Hepatic stellate cell (primary cell): ENCODE results near the gene MEX3A.
"Not testable (repeated sequence)": the region's sequence is repeated elsewhere in the genome, so short reads cannot be mapped to it uniquely, and the experiment has no call there.

ENCODE experiments used
- DNase-seq: peaks from one replicate; pipeline ENCODE4 v3.0.0; 2011; ENCODE audit warnings: low spot score

Gene MEX3A

GRCh38 chr1:156078728-156079127 is 3.5 kb downstream of the MEX3A start:
- no peak for DNase-seq

DNA sequence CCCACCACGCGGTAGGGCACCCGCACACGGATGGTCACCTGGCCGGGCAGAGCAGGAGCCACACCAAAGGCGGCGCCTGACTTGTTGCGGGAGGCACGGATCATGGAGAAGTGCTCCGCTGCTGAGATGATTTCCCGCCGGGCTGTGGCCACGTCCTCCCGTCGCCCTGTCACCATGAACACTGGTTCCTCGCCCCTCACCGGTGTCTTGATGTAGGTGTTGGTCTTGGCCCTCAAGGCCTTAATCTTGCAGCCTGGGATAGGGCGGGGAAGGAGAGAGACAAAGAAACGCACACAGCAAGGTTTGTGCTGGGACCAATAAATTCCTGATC is 4.9 kb downstream of the MEX3A start:
- no peak for DNase-seq

GRCh38 chr1:156076609-156077429 is 5.4 kb downstream of the MEX3A start:
- no peak for DNase-seq

DNA sequence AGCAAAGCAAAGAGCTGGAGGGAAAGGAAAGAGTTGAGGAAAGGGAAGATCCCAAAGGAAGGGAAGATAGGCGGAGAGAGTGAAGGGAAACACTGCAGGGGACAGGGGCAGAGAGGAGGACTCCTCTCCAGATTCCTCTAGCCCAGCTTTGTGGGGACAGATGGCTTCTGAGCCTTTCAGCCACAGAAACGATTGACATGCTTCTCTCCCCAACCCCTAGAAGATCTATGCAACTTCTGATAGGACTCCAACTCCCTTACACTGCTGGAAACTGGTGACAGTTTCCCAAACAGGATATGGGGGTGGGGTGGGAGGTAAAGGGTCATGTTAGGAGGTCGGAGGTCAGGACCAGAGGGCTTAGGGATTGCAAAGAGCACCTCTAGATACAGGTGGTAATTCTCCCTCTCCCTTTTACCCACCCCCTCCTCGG is 6.5 kb downstream of the MEX3A start:
- no peak for DNase-seq

GRCh38 chr1:156075162-156075561 is 7.1 kb downstream of the MEX3A start:
- no peak for DNase-seq

DNA sequence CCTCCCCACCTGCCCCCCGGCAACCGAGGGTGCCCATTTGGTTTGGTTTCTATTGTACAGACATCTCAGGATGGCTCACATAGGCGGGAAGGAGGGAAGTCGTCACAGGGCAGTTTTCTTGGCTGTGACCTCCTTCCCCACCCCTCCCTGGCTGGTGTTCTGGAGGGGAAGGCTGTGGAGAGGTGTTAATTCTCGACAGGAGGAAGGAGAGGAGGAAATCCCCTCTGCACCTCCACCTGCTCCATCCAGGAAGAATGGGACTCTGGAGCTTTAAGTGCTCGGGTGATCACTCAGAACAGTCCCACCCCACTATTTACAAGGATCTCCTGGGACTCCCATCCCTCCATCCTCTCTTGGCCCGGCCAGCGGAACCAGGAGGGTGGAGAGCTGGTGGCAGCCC is 7.6 kb downstream of the MEX3A start:
- DNase-seq: no peak

GRCh38 chr1:156073740-156074139 is 8.5 kb downstream of the MEX3A start:
- no peak for DNase-seq

- DNase-seq: no peak
Measured at GRCh38 chr1:156073110-156073687, 9.1 kb downstream of the MEX3A start.

GRCh38 chr1:156072251-156072650 is 10.0 kb downstream of the MEX3A start:
- no peak for DNase-seq

DNA sequence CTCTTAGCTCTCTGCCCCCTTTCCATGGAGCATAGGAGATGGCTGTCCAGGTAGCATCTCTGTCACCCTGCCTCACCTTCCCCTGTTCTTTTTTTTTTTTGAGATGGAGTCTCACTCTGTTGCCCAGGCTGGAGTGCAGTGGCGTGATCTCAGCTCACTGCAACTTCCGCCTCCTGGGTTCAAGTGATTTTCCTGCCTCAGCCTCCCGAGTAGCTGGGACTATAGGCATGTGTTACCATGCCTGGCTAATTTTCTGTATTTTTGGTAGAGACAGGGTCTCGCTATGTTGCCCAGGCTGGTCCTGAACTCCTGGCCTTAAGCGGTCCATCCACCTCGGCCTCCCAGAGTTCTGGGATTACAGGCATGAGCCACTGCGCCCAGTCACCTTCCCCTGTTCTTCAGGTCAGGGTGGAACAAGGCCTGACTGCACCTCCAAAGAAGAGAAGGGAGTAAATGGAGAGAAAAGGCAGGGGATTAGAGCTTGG is 10.9 kb downstream of the MEX3A start:
- not testable (repeated sequence) for DNase-seq

- no peak for DNase-seq
Measured at GRCh38 chr1:156070548-156070947, 11.7 kb downstream of the MEX3A start.

DNA sequence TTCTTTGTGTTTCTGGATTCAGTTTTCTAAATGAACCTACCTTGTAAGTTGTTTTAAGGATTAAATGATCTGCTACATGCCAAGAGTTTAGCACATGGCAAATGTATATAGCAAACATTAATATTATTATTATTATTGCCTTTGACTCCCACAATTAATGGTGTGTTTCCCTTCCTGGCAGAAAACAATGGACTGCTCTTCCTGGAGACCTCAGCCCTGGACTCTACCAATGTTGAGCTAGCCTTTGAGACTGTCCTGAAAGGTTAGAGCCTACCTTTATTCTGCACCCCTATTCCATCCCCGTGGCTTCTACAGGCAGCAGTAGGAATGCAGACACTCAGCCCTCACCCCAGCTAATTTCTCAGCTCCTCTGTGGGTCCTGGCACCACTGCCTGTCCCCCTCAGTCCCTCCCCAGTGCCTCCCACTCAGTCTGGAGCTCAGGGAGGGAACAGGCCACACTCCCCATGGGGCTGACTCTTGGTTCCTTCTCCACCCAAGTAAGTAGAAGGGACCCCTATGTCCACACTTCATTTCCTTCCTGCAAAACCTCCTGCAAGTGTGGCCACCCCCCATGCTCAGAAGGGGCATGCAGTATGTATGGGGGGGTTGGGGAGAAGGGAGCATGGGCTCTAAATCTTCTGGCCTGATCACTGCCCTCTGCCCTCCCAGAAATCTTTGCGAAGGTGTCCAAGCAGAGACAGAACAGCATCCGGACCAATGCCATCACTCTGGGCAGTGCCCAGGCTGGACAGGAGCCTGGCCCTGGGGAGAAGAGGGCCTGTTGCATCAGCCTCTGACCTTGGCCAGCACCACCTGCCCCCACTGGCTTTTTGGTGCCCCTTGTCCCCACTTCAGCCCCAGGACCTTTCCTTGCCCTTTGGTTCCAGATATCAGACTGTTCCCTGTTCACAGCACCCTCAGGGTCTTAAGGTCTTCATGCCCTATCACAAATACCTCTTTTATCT is 12.5 kb downstream of the MEX3A start:
- no peak for DNase-seq

DNA sequence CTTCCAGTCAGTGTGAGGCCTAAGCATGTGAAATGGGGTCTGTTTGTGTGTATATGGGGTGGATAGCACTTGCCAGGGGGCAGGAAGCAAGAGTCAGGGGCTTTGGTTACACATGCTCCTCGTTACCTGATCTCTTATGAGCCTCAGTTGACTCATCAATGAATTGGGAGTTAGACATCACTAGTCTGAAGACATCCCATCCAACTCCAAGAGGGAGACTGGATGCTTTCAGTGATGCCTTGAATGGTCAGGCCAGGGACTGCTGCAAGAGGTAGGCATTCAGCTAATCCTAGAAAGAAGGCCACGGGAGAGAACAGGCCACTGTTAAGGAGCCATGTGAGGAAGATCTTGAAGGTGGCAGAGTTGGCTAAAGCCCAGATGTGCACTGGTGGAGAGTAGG is 15.0 kb downstream of the MEX3A start:
- DNase-seq: no peak

DNA sequence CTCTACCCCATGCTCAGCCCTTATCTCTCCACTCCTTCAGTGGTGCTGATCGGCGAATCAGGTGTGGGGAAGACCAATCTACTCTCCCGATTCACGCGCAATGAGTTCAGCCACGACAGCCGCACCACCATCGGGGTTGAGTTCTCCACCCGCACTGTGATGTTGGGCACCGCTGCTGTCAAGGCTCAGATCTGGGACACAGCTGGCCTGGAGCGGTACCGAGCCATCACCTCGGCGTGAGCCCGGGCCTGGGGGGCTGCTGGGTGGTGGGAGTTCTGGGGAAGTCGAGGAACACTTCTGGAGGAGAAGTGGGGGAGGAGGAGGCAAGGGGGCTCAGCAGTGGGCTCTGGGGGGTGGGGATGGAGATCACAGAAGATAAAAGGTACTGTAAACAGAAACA is 16.4 kb downstream of the MEX3A start:
- DNase-seq: no peak

- no peak for DNase-seq
Measured at GRCh38 chr1:156065212-156065611, 17.1 kb downstream of the MEX3A start.

- DNase-seq: no peak
Measured at GRCh38 chr1:156064615-156065014, 17.6 kb downstream of the MEX3A start.

GRCh38 chr1:156063997-156064285 is 18.3 kb downstream of the MEX3A start:
- DNase-seq: no peak

- DNase-seq: no peak
Measured at GRCh38 chr1:156062189-156062588, 20.1 kb downstream of the MEX3A start.

DNA sequence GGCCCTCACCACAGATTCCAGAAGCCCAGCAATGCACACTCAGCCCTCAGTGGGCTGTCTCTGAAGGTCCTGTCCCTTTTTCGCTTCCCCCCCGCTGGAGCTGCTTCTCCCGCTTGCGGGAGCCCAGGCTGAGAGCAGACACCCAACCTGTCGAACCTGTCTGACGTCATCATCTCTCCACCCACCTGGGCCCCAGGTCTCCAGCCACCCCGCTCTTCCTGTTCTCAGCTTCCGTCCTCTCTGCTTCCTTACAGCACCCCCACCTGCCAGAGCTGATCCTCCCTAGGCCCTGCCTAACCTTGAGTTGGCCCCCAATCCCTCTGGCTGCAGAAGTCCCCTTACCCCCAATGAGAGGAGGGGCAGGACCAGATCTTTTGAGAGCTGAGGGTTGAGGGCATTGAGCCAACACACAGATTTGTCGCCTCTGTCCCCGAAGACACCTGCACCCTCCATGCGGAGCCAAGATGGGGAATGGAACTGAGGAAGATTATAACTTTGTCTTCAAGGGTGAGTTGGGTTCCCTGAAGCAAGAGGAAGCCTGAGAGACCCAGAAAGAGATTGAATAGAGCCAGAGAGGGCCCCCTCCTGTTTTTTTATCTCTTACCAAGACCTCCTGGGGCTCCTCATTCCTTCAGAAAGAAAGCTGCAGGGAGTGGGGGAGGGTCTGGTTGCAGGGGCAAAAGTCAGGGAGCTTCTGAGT is 21.2 kb downstream of the MEX3A start, which contains the start of gene RAB25:
Gene RAB25, plus strand, starts transcription at position 224 of the 700 bp plus-strand sequence. Its CDS starts 241 bp downstream, at position 465.
- DNase-seq: no peak

GRCh38 chr1:156056326-156056849 is 25.9 kb downstream of the MEX3A start:
- no peak for DNase-seq

DNA sequence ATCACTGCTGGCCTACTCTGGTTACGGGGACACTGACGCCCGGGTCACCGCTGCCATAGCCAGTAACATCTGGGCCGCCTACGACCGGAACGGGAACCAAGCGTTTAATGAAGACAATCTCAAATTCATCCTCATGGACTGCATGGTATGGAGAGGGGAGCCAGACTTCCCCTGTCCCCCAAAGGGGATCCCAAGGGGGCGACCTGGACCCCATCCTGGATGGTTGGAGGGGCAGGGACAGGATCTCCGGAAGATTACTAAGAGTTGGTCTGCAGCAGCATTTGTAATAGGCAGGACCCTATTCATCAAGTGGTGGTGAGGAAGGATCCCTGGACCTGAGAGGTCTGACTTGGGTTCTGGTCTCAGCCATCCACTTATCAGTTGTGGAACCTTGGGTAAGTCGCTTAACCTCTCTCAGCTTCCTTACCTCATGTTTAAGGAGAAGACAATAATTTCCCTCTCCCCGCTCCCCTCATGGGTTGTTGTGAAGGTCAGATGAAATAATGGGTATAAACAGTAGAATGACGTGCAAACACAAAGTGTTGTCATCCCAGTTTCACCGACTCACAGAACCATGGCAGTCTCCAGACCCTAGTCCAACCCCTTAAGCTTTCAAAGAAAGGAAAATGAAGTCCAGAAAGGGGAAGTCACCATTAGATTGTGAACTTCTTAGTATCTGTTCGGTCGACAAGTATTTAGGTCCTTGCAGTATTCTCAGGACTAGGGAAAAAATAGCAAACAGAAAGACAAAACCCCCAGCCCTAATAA is 26.8 kb downstream of the MEX3A start:
- no peak for DNase-seq
